Measurements from ENCODE around the gene ZNF268. TPM values are rescaled to one million over a fixed set of nuclear protein-coding genes. Genes with fewer than 3 reads are reported as not detected.
A peak's percentile ranks its signal among the peaks of the same experiment; 100 is the strongest.

ZNF268 gene
- 10 to 100 TPM; 13.6 to 36.3 (median 21.6) TPM for total RNA-seq

DNA sequence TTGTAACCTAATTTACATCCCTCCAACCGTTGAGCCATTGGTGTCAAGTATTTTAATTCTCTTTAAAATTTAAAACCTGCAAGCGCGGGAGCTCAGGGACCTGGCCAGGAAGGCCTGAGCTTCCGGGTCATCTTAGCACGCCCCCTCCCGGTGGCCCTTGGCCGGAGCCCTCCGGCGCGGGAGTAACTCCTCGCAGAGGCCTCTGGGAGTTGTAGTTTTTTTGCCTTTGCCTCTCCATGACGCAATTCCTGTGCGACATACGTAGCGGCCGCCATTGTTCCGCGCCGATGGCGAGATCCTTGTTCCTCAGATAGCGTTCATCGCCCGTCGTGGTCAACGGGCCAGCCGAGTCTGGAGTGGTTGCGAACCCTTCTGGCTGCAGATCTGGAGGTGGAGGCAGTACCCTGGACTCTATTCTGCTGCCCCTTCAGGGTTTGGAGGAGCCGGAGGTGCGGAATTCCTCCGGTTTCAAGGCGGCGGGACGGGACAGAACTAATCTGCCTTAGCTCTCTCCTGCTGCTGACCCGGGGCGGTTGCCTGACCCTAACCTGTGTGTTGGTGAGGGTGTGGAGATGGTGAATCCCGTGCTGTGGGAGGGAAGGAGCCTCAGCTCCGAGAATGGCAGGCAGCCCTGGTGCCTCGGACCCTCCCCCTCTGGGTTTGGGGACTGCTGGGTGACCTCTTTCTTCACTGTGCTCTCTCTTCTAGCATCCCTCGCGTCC, at the start of gene ZNF268:
Gene ZNF268 (plus strand): TSS at position 258 of the 722 bp plus-strand sequence. CDS start 503 bp downstream, outside the sequence.
- peak within 1 kb of the TSS; percentile 67 to 92 (median 88) for H3K4me3 ChIP-seq
- H3K27ac ChIP-seq: peak within 1 kb of the TSS; percentile 86 to 90
- in situ Hi-C loops (cut with MboI; ENCODE audit: low pct_unique_long_range_greater_than_20kb in 2 of 9, low sequenced_read_pairs in 9 of 9, unreplicated experiment in 9 of 9): no loop called here
- peak; percentile 92 to 99 (median 97) for ATAC-seq (replicated peaks in 6 of 8)
- 3 to 33% (median 5%) methylated on average over 2 to 16 of the region's 40 CpGs; no CpG with 5 or more reads in 3 of the 10 experiments for WGBS, 10 experiments
- H3K4me1 ChIP-seq (replicated peaks in 1 of 2): peaks cover 0 to 5% of the 10 kb centered on the region in 2 donors

DNA sequence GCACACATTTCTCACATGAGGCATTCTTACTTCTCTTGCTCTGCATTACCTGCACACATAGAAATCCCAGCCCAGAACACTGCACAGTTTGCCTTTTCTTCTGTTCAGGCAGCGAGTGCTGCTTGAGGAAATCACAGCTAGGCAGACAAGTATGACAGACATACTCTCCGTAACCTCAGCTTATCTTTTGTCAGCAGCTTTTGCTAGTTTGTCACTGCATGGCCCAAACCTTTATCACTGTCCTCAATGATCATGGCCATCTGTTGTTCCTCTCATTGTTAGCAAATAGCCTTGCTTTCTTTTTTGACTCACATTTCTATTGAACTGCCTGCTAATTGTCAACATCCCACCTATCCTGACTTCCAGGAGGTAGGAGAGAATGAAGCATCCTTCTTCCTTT, 45.5 kb upstream of the ZNF268 start:
- no peak for ATAC-seq (replicated peaks in 6 of 8)
- Histone ChIP-seq H3K4me1 (replicated peaks in 1 of 2) (peaks cover 0 to 3% of the 10 kb centered on the region in 2 donors), H3K4me3 (no peak overlapping the region), H3K27ac (no peak overlapping the region)
- 57 to 100% (median 89%) methylated on average over 1 to 2 of the region's 2 CpGs; no CpG with 5 or more reads in 2 of the 10 experiments for WGBS, 10 experiments
- in situ Hi-C loops (cut with MboI; ENCODE audit: low pct_unique_long_range_greater_than_20kb in 2 of 9, low sequenced_read_pairs in 9 of 9, unreplicated experiment in 9 of 9): no loop called here

DNA sequence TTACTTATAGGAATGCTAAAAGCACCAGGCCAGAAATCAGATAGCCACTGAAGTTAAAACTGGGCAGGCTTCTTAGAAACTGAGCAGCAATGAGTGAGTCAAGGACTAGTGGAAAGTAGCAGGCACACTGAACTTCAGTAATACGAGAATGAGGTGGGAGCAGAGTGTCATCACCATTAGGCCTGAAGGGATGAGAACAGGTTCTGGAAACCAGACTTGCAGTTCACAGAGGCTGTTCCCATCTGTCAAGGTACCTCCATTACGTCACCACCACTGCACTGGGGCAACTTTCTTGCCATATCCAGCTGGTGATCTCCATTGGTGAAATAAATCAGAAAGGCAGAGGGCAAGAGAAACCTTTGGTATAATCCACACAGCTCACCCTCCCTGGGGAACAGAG, 35.3 kb upstream of the ZNF268 start:
- H3K27ac ChIP-seq: no peak overlapping the region
- no peak for ATAC-seq (replicated peaks in 6 of 8)
- H3K4me1 ChIP-seq (replicated peaks in 1 of 2): no peaks in the 10 kb centered on the region
- WGBS, 10 experiments: 50 to 100% (median 94%) methylated on average over 1 to 2 of the region's 2 CpGs; no CpG with 5 or more reads in 2 of the 10 experiments
- in situ Hi-C loops (cut with MboI; ENCODE audit: low pct_unique_long_range_greater_than_20kb in 2 of 9, low sequenced_read_pairs in 9 of 9, unreplicated experiment in 9 of 9): no loop called here
- H3K4me3 ChIP-seq: no peak overlapping the region

DNA sequence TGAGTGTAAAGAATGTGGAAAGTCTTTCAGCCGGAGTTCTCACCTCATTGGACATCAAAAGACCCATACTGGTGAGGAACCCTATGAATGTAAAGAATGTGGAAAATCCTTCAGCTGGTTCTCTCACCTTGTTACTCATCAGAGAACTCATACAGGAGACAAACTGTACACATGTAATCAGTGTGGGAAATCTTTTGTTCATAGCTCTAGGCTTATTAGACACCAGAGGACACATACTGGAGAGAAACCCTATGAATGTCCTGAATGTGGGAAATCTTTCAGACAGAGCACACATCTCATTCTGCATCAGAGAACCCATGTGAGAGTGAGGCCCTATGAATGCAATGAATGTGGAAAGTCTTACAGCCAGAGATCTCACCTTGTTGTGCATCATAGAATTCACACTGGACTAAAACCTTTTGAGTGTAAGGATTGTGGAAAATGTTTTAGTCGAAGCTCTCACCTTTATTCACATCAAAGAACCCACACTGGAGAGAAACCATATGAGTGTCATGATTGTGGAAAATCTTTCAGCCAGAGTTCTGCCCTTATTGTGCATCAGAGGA, 25.1 kb upstream of the ZNF268 start:
- Histone ChIP-seq H3K4me1 (replicated peaks in 1 of 2) (no peaks in the 10 kb centered on the region), H3K4me3 (no peak overlapping the region), H3K27ac (no peak overlapping the region)
- in situ Hi-C loops (cut with MboI; ENCODE audit: low pct_unique_long_range_greater_than_20kb in 2 of 9, low sequenced_read_pairs in 9 of 9, unreplicated experiment in 9 of 9): no loop called here
- no peak for ATAC-seq (replicated peaks in 6 of 8)
- 46 to 100% (median 100%) methylated on average over 1 to 2 of the region's 2 CpGs; no CpG with 5 or more reads in 3 of the 10 experiments for WGBS, 10 experiments

DNA sequence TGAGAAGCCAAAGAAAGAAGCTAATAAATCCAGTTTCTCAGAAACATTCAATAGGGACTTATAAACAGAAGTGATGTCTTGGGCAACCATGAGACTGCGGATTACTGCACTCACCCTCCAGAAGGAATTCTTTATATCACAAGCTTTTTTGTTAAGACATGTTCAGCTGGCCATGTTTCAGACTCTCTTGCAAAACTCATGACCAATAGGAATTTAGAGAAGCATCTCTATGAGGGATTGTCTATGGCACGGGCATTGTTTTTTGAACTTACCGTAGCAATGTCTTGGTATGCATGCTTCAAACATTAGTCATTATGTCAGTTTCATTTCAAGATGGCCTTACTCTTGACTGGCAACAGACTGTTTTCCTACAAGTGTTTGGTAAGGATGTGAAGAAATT, 15.5 kb upstream of the ZNF268 start:
- Histone ChIP-seq H3K4me1 (replicated peaks in 1 of 2) (no peaks in the 10 kb centered on the region), H3K4me3 (no peak overlapping the region), H3K27ac (no peak overlapping the region)
- no peak for ATAC-seq (replicated peaks in 6 of 8)
- 15 to 94% (median 83%) methylated on average over 1 to 3 of the region's 3 CpGs; no CpG with 5 or more reads in 2 of the 10 experiments for WGBS, 10 experiments
- in situ Hi-C loops (cut with MboI; ENCODE audit: low pct_unique_long_range_greater_than_20kb in 2 of 9, low sequenced_read_pairs in 9 of 9, unreplicated experiment in 9 of 9): no loop called here

DNA sequence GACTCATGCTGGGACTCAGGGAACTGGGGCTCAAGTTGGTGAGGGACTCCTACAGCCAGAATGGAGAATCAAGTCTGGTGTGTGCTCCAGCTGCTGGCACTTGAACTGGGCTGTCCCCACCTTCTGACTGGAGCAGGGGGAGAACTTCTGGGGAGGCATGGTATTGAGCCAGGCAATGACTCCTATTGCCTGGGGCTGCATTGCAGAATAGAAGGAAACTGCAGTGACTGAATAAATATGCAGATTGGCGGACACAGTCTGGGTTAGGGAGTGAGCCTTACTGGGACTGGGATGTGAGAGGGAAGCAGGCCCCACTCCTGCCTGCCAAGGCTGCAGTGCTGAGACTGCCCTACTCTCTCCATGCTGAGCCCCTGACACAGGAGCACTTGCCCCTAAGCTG, 8.8 kb upstream of the ZNF268 start:
- H3K27ac ChIP-seq: no peak overlapping the region
- H3K4me1 ChIP-seq (replicated peaks in 1 of 2): no peaks in the 10 kb centered on the region
- no peak overlapping the region for H3K4me3 ChIP-seq
- WGBS, 10 experiments: no CpG with 5 or more reads among the region's 1 CpG
- peak in 1 of 8 experiments; percentile 74 for ATAC-seq (replicated peaks in 6 of 8)
- in situ Hi-C loops (cut with MboI; ENCODE audit: low pct_unique_long_range_greater_than_20kb in 2 of 9, low sequenced_read_pairs in 9 of 9, unreplicated experiment in 9 of 9): no loop called here

DNA sequence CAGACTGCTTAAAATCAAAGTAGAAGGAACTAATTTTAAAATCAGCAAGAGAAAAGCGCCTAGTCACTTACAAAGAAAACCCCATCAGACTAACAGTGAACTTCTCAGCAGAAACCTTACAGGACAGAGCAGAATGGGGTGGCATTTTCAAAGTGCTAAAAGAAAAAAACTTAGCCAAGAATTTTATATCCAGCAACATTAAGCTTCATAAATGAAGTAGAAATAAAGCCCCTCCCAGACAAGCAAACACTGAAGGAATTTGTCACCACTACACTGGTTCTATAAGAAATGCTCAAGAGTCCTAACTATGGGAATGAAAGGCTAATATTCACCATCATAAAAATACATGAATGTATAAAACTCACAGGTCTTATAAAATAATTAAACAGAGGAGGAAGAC, 6.4 kb upstream of the ZNF268 start:
- H3K4me1 ChIP-seq (replicated peaks in 1 of 2): no peaks in the 10 kb centered on the region
- in situ Hi-C loops (cut with MboI; ENCODE audit: low pct_unique_long_range_greater_than_20kb in 2 of 9, low sequenced_read_pairs in 9 of 9, unreplicated experiment in 9 of 9): no loop called here
- WGBS, 10 experiments: 0 to 100% (median 50%) methylated on average over 1 of the region's 1 CpG; no CpG with 5 or more reads in 1 of the 10 experiments
- H3K4me3 ChIP-seq: no peak overlapping the region
- no peak overlapping the region for H3K27ac ChIP-seq
- no peak for ATAC-seq (replicated peaks in 6 of 8)

DNA sequence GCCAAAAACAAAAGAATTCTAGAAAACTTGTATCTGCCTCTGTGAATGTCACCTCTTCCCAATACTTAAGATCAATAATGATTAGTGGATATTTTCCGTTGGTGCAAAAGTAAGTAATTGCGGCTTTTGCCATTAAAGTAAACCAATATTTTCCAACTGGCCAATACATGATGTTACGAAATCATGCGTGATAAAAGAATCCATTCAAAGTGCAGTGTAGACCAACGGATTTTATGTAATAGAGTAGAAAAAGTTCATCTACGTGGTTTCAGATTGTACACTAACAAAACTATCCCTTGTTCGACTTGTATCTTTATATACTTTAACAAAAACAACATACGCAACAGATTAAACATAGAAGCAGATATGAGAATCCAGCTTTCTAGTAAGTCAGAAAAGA, 626 bp upstream of the ZNF268 start:
- peaks cover 0 to 5% of the 10 kb centered on the region in 2 donors for H3K4me1 ChIP-seq (replicated peaks in 1 of 2)
- in situ Hi-C loops (cut with MboI; ENCODE audit: low pct_unique_long_range_greater_than_20kb in 2 of 9, low sequenced_read_pairs in 9 of 9, unreplicated experiment in 9 of 9): no loop called here
- no peak for ATAC-seq (replicated peaks in 6 of 8)
- 78 to 100% (median 95%) methylated on average over 3 to 8 of the region's 8 CpGs for WGBS, 10 experiments
- no peak overlapping the region for H3K4me3 ChIP-seq
- no peak overlapping the region for H3K27ac ChIP-seq

DNA sequence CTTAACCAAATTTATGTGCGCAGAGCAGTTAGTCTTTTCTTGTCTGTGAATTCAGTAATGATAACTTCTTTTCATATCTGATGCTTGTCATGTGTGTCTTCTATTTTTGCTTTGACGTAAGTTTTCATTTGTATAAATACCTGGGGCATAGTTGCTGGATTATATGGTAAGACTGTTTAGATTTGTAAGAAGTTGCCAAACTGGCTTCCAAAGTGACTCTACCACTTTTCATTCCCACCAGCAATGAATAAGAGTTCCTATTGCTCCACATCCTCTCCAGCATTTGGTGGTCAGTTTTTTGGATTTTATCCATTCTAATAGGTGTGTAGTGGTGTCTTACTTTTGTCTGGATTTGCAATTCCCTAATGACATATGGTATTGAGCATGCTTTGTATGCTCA, 8.9 kb downstream of the ZNF268 start:
- Histone ChIP-seq H3K4me1 (replicated peaks in 1 of 2) (no peaks in the 10 kb centered on the region), H3K27ac (no peak overlapping the region), H3K4me3 (no peak overlapping the region)
- no peak for ATAC-seq (replicated peaks in 6 of 8)
- in situ Hi-C loops (cut with MboI; ENCODE audit: low pct_unique_long_range_greater_than_20kb in 2 of 9, low sequenced_read_pairs in 9 of 9, unreplicated experiment in 9 of 9): no loop called here
- 90 to 100% (median 100%) methylated on average over 1 to 2 of the region's 2 CpGs; no CpG with 5 or more reads in 1 of the 10 experiments for WGBS, 10 experiments

DNA sequence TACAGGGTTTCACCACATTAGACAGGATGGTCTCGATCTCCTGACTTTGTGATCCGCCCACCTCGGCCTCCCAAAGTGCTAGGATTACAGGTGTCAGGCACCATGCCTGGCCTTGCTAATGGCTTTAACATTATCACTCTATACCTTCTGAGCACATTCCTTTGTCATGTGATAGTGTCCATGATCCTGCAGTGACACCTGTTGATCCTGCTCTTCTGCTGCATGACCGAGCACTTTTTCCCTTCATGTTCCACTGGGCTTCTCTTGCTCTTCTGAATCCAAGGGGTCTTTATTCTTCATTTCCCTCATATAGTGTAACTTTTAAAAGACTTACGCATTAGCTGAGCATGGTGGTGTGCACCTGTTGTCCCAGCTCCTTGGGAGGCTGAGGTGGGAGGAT, 11.6 kb downstream of the ZNF268 start:
- in situ Hi-C loops (cut with MboI; ENCODE audit: low pct_unique_long_range_greater_than_20kb in 2 of 9, low sequenced_read_pairs in 9 of 9, unreplicated experiment in 9 of 9): no loop called here
- Histone ChIP-seq H3K4me3 (no peak overlapping the region), H3K4me1 (replicated peaks in 1 of 2) (no peaks in the 10 kb centered on the region), H3K27ac (no peak overlapping the region)
- ATAC-seq (replicated peaks in 6 of 8): no peak
- 83 to 100% (median 97%) methylated on average over 2 to 5 of the region's 5 CpGs; no CpG with 5 or more reads in 2 of the 10 experiments for WGBS, 10 experiments

DNA sequence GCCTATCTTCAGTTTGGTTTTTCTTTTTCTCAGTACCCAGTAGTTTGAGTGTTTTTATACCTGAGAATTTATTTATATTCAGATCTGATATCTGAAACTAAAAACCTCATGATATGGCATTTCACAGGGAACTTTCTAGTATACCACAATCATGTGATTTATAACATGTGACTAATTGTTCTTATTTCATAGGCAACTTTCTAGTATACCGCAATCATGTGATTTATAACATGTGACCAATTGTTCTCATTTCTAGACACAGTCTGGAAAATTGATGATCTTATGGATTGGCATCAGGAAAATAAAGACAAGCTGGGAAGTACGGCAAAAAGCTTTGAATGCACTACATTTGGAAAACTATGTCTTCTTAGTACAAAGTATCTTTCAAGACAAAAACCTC, 20.6 kb downstream of the ZNF268 start:
- Histone ChIP-seq H3K27ac (no peak overlapping the region), H3K4me1 (replicated peaks in 1 of 2) (no peaks in the 10 kb centered on the region), H3K4me3 (no peak overlapping the region)
- in situ Hi-C loops (cut with MboI; ENCODE audit: low pct_unique_long_range_greater_than_20kb in 2 of 9, low sequenced_read_pairs in 9 of 9, unreplicated experiment in 9 of 9): no loop called here
- 39 to 100% (median 58%) methylated on average over 1 to 2 of the region's 2 CpGs; no CpG with 5 or more reads in 1 of the 10 experiments for WGBS, 10 experiments
- ATAC-seq (replicated peaks in 6 of 8): no peak

DNA sequence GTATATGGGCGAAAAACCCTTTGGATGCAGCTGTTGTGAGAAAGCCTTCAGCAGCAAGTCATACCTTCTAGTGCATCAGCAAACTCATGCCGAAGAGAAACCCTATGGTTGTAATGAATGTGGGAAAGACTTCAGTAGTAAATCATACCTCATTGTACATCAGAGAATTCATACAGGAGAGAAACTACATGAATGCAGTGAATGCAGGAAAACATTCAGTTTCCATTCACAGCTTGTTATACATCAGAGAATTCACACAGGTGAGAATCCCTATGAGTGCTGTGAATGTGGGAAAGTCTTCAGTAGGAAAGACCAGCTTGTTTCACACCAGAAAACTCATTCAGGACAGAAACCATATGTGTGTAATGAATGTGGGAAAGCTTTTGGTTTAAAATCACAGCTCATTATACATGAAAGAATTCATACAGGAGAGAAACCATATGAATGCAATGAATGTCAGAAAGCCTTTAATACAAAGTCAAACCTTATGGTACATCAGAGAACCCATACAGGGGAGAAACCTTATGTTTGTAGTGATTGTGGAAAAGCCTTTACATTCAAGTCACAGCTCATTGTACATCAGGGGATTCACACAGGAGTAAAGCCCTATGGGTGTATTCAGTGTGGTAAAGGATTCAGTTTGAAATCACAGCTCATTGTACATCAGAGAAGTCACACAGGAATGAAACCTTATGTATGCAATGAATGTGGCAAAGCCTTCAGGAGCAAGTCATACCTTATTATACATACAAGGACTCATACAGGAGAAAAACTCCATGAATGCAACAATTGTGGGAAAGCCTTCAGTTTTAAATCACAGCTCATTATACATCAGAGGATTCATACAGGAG, 21.4 kb downstream of the ZNF268 start:
- Histone ChIP-seq H3K4me1 (replicated peaks in 1 of 2) (no peaks in the 10 kb centered on the region), H3K4me3 (no peak overlapping the region), H3K27ac (no peak overlapping the region)
- in situ Hi-C loops (cut with MboI; ENCODE audit: low pct_unique_long_range_greater_than_20kb in 2 of 9, low sequenced_read_pairs in 9 of 9, unreplicated experiment in 9 of 9): no loop called here
- WGBS, 10 experiments: 89 to 100% (median 95%) methylated on average over 2 of the region's 2 CpGs; no CpG with 5 or more reads in 3 of the 10 experiments
- no peak for ATAC-seq (replicated peaks in 6 of 8)

Measured in motor neuron (in vitro differentiated cells).